HepG2 (cell line): ENCODE data around the gene ALDH1A2. TPM values are rescaled to one million over a fixed set of nuclear protein-coding genes. Genes with fewer than 3 reads are reported as not detected.

ENCODE experiments used
- ATAC-seq: fragments of 200-7000 bp; cut with Tn5 transposase; 3 replicates; pipeline ENCODE4 v1.9.1; 2020; ENCODE audit warnings: mild to moderate bottlenecking, moderate library complexity
- BruUV-seq: library from RNA; stranded (reverse); fragments of 400-500 nt; replicated peaks from 2 replicates; lab custom pipeline; 2021; lab: Mats Ljungman, UMichigan
- CTCF ChIA-PET: fragments of 300-600 bp; formaldehyde crosslinking; extraction: SDS; loops from one replicate; lab custom pipeline; 2021; ENCODE audit warnings: low total read pairs, inconsistent platforms, low intra/inter-chr PET ratio; lab: Yijun Ruan, JAX
- POLR2A ChIA-PET: fragments of 350-600 bp; sonication (Branson Sonifier 250); formaldehyde crosslinking; loops from one replicate; lab custom pipeline; 2020; ENCODE audit warnings: antibody characterized with exemption, inconsistent platforms; lab: Yijun Ruan, JAX
- DNase-seq: peaks from one replicate; pipeline ENCODE4 v3.0.0-alpha.2; 2015; ENCODE audit warnings: low spot score
- FAIRE-seq: peaks from 3 replicates; lab custom pipeline; 2011; peaks lifted over from hg19 to GRCh38; lab: Jason Lieb, UNC
- H2AFZ ChIP-seq: one replicate; pipeline ENCODE4 v1.6.1; 2011; ENCODE audit warnings: low read length, inconsistent platforms
- H3K27ac ChIP-seq: fragments of 300-600 bp; 3 replicates; pipeline ENCODE4 v1.8.0; 2011; ENCODE audit warnings: mixed run types, mild to moderate bottlenecking, mixed read lengths, low read length, inconsistent platforms; ENCODE audit not compliant: insufficient read depth; ENCODE audit errors: extremely low read length
- H3K27me3 ChIP-seq, 2 experiments: fragments of 200-600 bp in 1 of 2; 2 replicates in 1 of 2; 3 replicates in 1 of 2; pipeline versions ENCODE4 v1.6.0 to v1.8.0; 2011; ENCODE audit warnings: low read length in 2 of 2, mild to moderate bottlenecking in 2 of 2, moderate library complexity in 2 of 2, inconsistent platforms in 1 of 2; ENCODE audit not compliant: insufficient read depth in 2 of 2, control insufficient read depth in 1 of 2
- H3K36me3 ChIP-seq, 2 experiments: fragments of 200-600 bp in 1 of 2; replicated peaks in 1 of 2; 2 replicates in 1 of 2; 3 replicates in 1 of 2; pipeline versions ENCODE4 v1.5.1 to v1.8.0; 2011; ENCODE audit warnings: low read length in 2 of 2, inconsistent platforms in 1 of 2; ENCODE audit not compliant: insufficient read depth in 2 of 2, control insufficient read depth in 1 of 2
- H3K4me1 ChIP-seq: 2 replicates; pipeline ENCODE4 v1.5.1; 2012; ENCODE audit warnings: low read length, inconsistent platforms; ENCODE audit not compliant: insufficient read depth
- H3K4me2 ChIP-seq: 2 replicates; pipeline ENCODE4 v1.6.0; 2011; ENCODE audit warnings: low read depth, low read length, inconsistent platforms
- H3K4me3 ChIP-seq, 3 experiments: fragments of 200-600 bp in 1 of 3; sonication (generic), shearing (Covaris generic) in 1 of 3; replicated peaks in 1 of 3; 2 replicates each; pipeline ENCODE4 v1.5.1; 2011 to 2016; ENCODE audit warnings: low read length in 3 of 3, inconsistent platforms in 2 of 3, low read depth in 2 of 3, mild to moderate bottlenecking in 2 of 3, control low read depth in 1 of 3, mixed read lengths in 1 of 3; ENCODE audit not compliant: insufficient read depth in 1 of 3
- H3K79me2 ChIP-seq: one replicate; pipeline ENCODE4 v1.6.1; 2011; ENCODE audit warnings: low read length, inconsistent platforms; ENCODE audit not compliant: insufficient read depth
- H3K9ac ChIP-seq: 2 replicates; pipeline ENCODE4 v1.6.0; 2011; ENCODE audit warnings: mild to moderate bottlenecking, low read depth, low read length, inconsistent platforms; ENCODE audit not compliant: insufficient read depth
- H3K9me3 ChIP-seq: 2 replicates; pipeline ENCODE4 v1.5.1; 2012; ENCODE audit warnings: mild to moderate bottlenecking, low read length
- H4K20me1 ChIP-seq: 2 replicates; pipeline ENCODE4 v1.6.0; 2011; ENCODE audit warnings: inconsistent platforms, mild to moderate bottlenecking, low read length, moderate library complexity; ENCODE audit not compliant: insufficient read depth
- AGO1 ChIP-seq: fragments of 200-400 bp; formaldehyde crosslinking; IDR thresholded peaks from 2 replicates; pipeline ENCODE4 v1.6.1; 2017; ENCODE audit warnings: mild to moderate bottlenecking, low read depth, low read length, moderate library complexity; ENCODE audit not compliant: poor library complexity, severe bottlenecking
- ATRX ChIP-seq: sonication (generic); formaldehyde crosslinking; IDR thresholded peaks from 2 replicates; pipeline ENCODE4 v1.4.0; 2020; ENCODE audit warnings: missing genetic modification reagents, borderline replicate concordance
- GABPA ChIP-seq, 2 experiments: IDR thresholded peaks; 2 replicates each; pipeline ENCODE4 v1.6.1; 2011 to 2016; ENCODE audit warnings: low read depth in 2 of 2, low read length in 1 of 2, missing biosample characterization in 1 of 2, missing genetic modification characterization in 1 of 2
- KAT8 ChIP-seq: IDR thresholded peaks from 2 replicates; pipeline ENCODE4 v1.6.1; 2016; ENCODE audit warnings: missing genetic modification reagents, missing compliant biosample characterization
- MED1 ChIP-seq: sonication (generic); formaldehyde crosslinking; IDR thresholded peaks from 2 replicates; pipeline ENCODE4 v1.4.0; 2020; ENCODE audit warnings: missing genetic modification reagents
- RFX3 ChIP-seq: IDR thresholded peaks from 2 replicates; pipeline ENCODE4 v1.6.1; 2016; ENCODE audit warnings: missing biosample characterization, missing genetic modification reagents
- SMAD1 ChIP-seq: sonication (generic); formaldehyde crosslinking; IDR thresholded peaks from 2 replicates; pipeline ENCODE4 v1.4.0; 2020; ENCODE audit warnings: missing genetic modification reagents, low read depth, mild to moderate bottlenecking, borderline replicate concordance
- ZBTB8A ChIP-seq: sonication (generic); formaldehyde crosslinking; IDR thresholded peaks from 2 replicates; pipeline ENCODE4 v1.4.0; 2020; ENCODE audit warnings: mild to moderate bottlenecking, low read depth, missing genetic modification reagents, borderline replicate concordance
- ZC3H13 ChIP-seq: sonication (generic); formaldehyde crosslinking; IDR thresholded peaks from 2 replicates; pipeline ENCODE4 v1.8.1; 2023; ENCODE audit warnings: mild to moderate bottlenecking, missing genetic modification reagents, moderate library complexity
- ZNF343 ChIP-seq: sonication (generic); formaldehyde crosslinking; IDR thresholded peaks from 2 replicates; pipeline ENCODE4 v1.4.0; 2020; ENCODE audit warnings: mild to moderate bottlenecking, missing genetic modification reagents
- ZNF468 ChIP-seq: sonication (generic); formaldehyde crosslinking; IDR thresholded peaks from 2 replicates; pipeline ENCODE4 v1.8.0; 2022; ENCODE audit warnings: mild to moderate bottlenecking, moderate library complexity, missing genetic modification reagents
- ZNF572 ChIP-seq: sonication (generic); formaldehyde crosslinking; IDR thresholded peaks from 2 replicates; pipeline ENCODE4 v1.5.1; 2020; ENCODE audit warnings: mild to moderate bottlenecking, missing genetic modification reagents
- ZNF589 ChIP-seq: sonication (generic); formaldehyde crosslinking; conservative IDR thresholded peaks from 2 replicates; pipeline ENCODE4 v1.8.0; 2022; ENCODE audit warnings: mild to moderate bottlenecking, moderate library complexity, missing genetic modification reagents
- ZNF607 ChIP-seq: sonication (generic); formaldehyde crosslinking; IDR thresholded peaks from 2 replicates; pipeline ENCODE4 v1.5.1; 2020; ENCODE audit warnings: missing genetic modification reagents, mild to moderate bottlenecking, borderline replicate concordance
- ZNF616 ChIP-seq: sonication (generic); formaldehyde crosslinking; IDR thresholded peaks from 2 replicates; pipeline ENCODE4 v1.5.0; 2020; ENCODE audit warnings: low read depth, mild to moderate bottlenecking, missing genetic modification reagents
- WGBS: methylation state at CpG from one replicate; pipeline ENCODE4 v1.1.6; 2017; ENCODE audit warnings: low lambda C conversion rate; 5-methylcytosine and 5-hydroxymethylcytosine counted together
- in situ Hi-C: cut with HindIII; loops from 2 replicates; pipeline ENCODE4 v1.10.0; 2017; ENCODE audit warnings: low pct_unique_long_range_greater_than_20kb; ENCODE audit not compliant: extremely low pct_ligation_motif_present
- intact Hi-C: fragments of 100-400 bp; cut with micrococcal nuclease; formaldehyde crosslinking; loops from one replicate; pipeline ENCODE4 v1.10.0; 2022; ENCODE audit not compliant: unreplicated experiment
- polyA plus RNA-seq, 8 experiments: library from polyadenylated mRNA; depleted of rRNA in 3 of 8; stranded (reverse) in 7 of 8; unstranded in 1 of 8; fragments of >200 nt; fragmentation: Illumina TruSeq in 4 of 8; extraction: Trizol in 4 of 8; gene quantifications; 2 replicates each; pipeline versions ENCODE4 v1.2.1 to v1.2.3, GENCODE V29; 2011 to 2016; ENCODE audit warnings: low read depth in 4 of 8, missing spikeins in 1 of 8, mixed read lengths in 1 of 8; ENCODE audit not compliant: insufficient read depth in 1 of 8
- total RNA-seq, 5 experiments: library from RNA; depleted of rRNA; stranded (reverse); fragments of >200 nt; fragmentation: Illumina TruSeq; extraction: Trizol; gene quantifications; 2 replicates each; pipeline ENCODE4 v1.2.3, GENCODE V29; 2016; ENCODE audit warnings: low read depth in 1 of 5
- TF ChIP-seq, protein P1 (sequence below): sonication (generic); formaldehyde crosslinking; IDR thresholded peaks from 2 replicates; pipeline ENCODE4 v1.4.0; 2020; ENCODE audit warnings: missing genetic modification reagents, borderline replicate concordance
- TF ChIP-seq, protein P2 (sequence below): sonication (generic); formaldehyde crosslinking; conservative IDR thresholded peaks from 2 replicates; pipeline ENCODE4 v1.8.1; 2023; ENCODE audit warnings: missing genetic modification reagents
- TF ChIP-seq, protein P3 (sequence below): sonication (generic); formaldehyde crosslinking; IDR thresholded peaks from 2 replicates; pipeline ENCODE4 v1.5.1; 2020; ENCODE audit warnings: mild to moderate bottlenecking, missing genetic modification reagents, moderate library complexity

ALDH1A2 gene
- total and polyA plus RNA-seq, 2 of the 13 experiments (the other 11 are each of a cell fraction or from before 2014, with no cell fraction given), result 0.64 to 0.90 TPM

DNA sequence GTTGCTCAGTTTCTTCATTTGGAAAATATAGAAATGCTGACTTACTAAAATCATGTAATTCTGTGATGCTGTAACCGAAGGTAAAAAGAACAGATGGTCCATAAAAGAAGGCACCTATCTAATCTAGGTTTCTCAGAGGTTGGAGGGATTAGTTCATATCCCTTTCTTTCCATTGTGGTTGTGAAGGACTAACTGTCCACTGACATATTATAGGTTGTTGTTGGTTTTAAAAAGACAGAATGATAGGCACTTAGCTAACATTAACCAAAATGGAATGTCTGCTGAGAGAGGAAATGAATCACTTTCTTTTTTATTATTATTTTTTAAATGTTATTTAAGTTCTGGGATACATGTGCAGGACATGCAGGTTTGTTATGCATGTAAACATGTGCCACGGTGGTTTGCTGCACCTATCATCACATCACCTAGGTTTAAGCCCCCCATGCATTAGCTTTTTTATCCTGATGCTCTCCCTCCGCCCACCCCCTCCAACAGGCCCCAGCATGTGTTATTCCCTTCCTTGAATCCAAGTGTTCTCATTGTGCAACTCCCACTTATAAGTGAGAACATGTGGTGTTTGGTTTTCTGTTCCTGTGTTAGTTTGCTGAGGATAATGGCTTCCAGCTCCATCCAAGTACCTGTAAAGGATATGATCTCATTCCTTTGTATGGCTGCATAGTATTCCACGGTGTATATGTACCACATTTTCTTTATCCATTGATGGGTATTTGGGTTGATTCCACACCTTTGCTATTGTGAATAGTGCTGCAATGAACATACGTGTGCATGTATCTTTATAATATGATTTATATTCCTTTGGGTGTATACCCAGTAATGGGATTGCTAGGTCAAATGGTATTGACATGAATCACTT, 45.8 kb downstream of the ALDH1A2 start (continued):
- TF ChIP-seq GABPA (IDR thresholded peaks at IDR 0.05; ENCODE audit: low read depth, low read length) (no peak), GABPA (CRISPR knock-in tag; IDR thresholded peaks at IDR 0.05; ENCODE audit: low read depth) (no peak), ATRX (CRISPR knock-in tag) (no peak), KAT8 (no peak), ZNF589 (CRISPR knock-in tag) (no peak), ZNF607 (CRISPR knock-in tag) (no peak)

DNA sequence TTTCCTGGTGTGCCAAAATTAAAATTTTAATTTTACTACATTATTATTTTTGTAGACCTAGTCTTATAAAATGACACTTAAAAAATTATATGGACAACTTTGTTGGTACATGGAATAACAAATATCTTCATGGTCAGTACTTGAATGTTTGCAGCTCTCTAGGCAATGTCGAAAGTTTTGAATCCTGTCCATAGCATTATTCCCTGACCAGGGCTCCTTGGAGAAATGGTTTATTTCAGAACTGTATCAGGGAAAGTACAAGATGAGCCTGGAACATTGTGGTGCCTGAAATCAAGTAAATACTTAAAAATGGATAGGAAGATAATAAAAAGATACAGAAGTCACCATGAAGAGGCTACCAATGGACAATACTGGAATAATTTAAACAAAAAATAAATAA, 47.6 kb downstream of the ALDH1A2 start:
- no peak overlapping the region for H3K4me2 ChIP-seq
- FAIRE-seq, result no peak
- H3K27me3 ChIP-seq, result 0 out of 5 replicates have a peak, but pooled peaks cover 0 to 4% of the 10 kb centered on the region in 2 experiments
- H3K79me2 ChIP-seq, result no peaks in the 10 kb centered on the region
- no peak overlapping the region for H3K9ac ChIP-seq
- in situ Hi-C loops (no loop called here), intact Hi-C loops (no loop called here)
- 0% methylated on average over 1 of the region's 1 CpG for WGBS
- H2AFZ ChIP-seq, result no peak overlapping the region
- H3K4me1 ChIP-seq, result no peaks in the 10 kb centered on the region
- no peaks in the 10 kb centered on the region for H4K20me1 ChIP-seq
- ChIA-PET CTCF (no interaction called here), POLR2A (no interaction called here)
- no peaks in the 10 kb centered on the region for H3K9me3 ChIP-seq
- H3K36me3 ChIP-seq, result no peaks in the 10 kb centered on the region
- no peak overlapping the region for H3K27ac ChIP-seq
- ATAC-seq, result no peak
- DNase-seq, result no peak
- no TSS peak for BruUV-seq
- H3K4me3 ChIP-seq, result no peak overlapping the region
- TF ChIP-seq, protein P1, sequence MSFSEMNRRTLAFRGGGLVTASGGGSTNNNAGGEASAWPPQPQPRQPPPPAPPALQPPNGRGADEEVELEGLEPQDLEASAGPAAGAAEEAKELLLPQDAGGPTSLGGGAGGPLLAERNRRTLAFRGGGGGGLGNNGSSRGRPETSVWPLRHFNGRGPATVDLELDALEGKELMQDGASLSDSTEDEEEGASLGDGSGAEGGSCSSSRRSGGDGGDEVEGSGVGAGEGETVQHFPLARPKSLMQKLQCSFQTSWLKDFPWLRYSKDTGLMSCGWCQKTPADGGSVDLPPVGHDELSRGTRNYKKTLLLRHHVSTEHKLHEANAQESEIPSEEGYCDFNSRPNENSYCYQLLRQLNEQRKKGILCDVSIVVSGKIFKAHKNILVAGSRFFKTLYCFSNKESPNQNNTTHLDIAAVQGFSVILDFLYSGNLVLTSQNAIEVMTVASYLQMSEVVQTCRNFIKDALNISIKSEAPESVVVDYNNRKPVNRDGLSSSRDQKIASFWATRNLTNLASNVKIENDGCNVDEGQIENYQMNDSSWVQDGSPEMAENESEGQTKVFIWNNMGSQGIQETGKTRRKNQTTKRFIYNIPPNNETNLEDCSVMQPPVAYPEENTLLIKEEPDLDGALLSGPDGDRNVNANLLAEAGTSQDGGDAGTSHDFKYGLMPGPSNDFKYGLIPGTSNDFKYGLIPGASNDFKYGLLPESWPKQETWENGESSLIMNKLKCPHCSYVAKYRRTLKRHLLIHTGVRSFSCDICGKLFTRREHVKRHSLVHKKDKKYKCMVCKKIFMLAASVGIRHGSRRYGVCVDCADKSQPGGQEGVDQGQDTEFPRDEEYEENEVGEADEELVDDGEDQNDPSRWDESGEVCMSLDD (CRISPR knock-in tag), result no peak
- TF ChIP-seq ZNF616 (CRISPR knock-in tag) (no peak), ZNF572 (CRISPR knock-in tag) (no peak), ZNF468 (CRISPR knock-in tag) (no peak), RFX3 (CRISPR knock-in tag) (no peak), ZBTB8A (no peak), ZC3H13 (CRISPR knock-in tag) (no peak), AGO1 (no peak), SMAD1 (CRISPR knock-in tag) (no peak), ZNF343 (CRISPR knock-in tag) (no peak), MED1 (CRISPR knock-in tag) (no peak)
- TF ChIP-seq, protein P2, sequence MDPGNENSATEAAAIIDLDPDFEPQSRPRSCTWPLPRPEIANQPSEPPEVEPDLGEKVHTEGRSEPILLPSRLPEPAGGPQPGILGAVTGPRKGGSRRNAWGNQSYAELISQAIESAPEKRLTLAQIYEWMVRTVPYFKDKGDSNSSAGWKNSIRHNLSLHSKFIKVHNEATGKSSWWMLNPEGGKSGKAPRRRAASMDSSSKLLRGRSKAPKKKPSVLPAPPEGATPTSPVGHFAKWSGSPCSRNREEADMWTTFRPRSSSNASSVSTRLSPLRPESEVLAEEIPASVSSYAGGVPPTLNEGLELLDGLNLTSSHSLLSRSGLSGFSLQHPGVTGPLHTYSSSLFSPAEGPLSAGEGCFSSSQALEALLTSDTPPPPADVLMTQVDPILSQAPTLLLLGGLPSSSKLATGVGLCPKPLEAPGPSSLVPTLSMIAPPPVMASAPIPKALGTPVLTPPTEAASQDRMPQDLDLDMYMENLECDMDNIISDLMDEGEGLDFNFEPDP (CRISPR knock-in tag), result no peak
- TF ChIP-seq, protein P3, sequence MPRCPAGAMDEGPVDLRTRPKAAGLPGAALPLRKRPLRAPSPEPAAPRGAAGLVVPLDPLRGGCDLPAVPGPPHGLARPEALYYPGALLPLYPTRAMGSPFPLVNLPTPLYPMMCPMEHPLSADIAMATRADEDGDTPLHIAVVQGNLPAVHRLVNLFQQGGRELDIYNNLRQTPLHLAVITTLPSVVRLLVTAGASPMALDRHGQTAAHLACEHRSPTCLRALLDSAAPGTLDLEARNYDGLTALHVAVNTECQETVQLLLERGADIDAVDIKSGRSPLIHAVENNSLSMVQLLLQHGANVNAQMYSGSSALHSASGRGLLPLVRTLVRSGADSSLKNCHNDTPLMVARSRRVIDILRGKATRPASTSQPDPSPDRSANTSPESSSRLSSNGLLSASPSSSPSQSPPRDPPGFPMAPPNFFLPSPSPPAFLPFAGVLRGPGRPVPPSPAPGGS (CRISPR knock-in tag), result no peak
